Parietal lobe (tissue), 2 donors: ENCODE data around the gene ARHGAP6. TPM values are rescaled to one million over a fixed set of nuclear protein-coding genes. Genes with fewer than 3 reads are reported as not detected.

Experiments
- small RNA-seq: library from RNA; depleted of rRNA; stranded (forward); fragments of <200 nt; gene quantifications from one replicate; pipeline ENCODE3, GENCODE V24; 2014; ENCODE audit warnings: low replicate concordance
- total RNA-seq: library from RNA; depleted of rRNA; stranded (reverse); fragments of >200 nt; gene quantifications from one replicate; pipeline ENCODE4 v1.2.3, GENCODE V29; 2014

Gene ARHGAP6
- total RNA-seq = 1.3 TPM

GRCh38 chrX:11665168-11666111, at the start of gene ARHGAP6:
TSS of gene ARHGAP6 (minus strand) at chrX:11665920. CDS start at chrX:11664828, 1,092 bp downstream.

GRCh38 chrX:11293113-11293512, 372.6 kb downstream of the ARHGAP6 start, which contains the start of gene AMELX:
TSS of gene AMELX (plus strand) at chrX:11293413. CDS start at chrX:11294789, 1,376 bp downstream.

GRCh38 chrX:11111037-11111851, 554.5 kb downstream of the ARHGAP6 start, which contains the start of gene HCCS:
TSS of gene HCCS (plus strand) at chrX:11111332. CDS start at chrX:11112061, 729 bp downstream.

Small RNA genes lying within 50 kb of the gene (small RNA-seq; reads per million reads assigned to genes)
- gene MIR548AX (not detected), gene RF00019 (not detected), gene RF02271 (not detected)

Other genes starting within 250 kb of the ARHGAP6 start
- 35.4 TPM for gene MSL3, start 92.3 kb upstream of the ARHGAP6 start, total RNA-seq